Measurements from ENCODE around the gene FHIT. TPM values are rescaled to one million over a fixed set of nuclear protein-coding genes. Genes with fewer than 3 reads are reported as not detected.

The FHIT gene
- total and polyA plus RNA-seq, 2 of the 4 experiments (the other 2 are of a cell fraction), result 0.07 TPM; not detected in 1

DNA sequence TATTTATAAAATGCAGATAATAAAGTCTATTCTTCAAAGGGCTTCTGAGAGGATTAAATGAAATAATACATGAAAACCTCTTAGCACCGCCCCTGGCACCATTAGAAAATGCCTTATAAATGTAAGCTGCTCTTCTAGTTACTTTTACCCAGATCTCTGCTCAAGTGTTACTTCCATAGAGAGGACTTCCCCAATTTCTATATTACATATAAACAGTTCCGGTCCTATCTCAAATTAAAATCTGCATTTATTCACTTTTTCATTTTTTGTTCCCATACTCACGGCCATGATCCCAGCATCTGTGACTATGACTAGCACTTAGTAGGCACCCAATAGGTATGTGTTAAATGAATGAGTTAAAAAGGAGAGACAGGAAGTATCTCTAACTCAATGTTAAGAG, 1310.5 kb downstream of the FHIT start:
- H3K14ac ChIP-seq (replicated peaks; ENCODE audit: low read depth, low read length), result no peak overlapping the region
- CTCF ChIA-PET, result interaction anchor here (0.9 kb wide), 1 partner anchor 25 kb away, joined by 3 read pairs; no protein-coding TSS in a partner anchor
- ATAC-seq (ENCODE audit: low read depth), result no peak

More for the DNA sequence above, 1310.5 kb downstream of the FHIT start:
- Histone ChIP-seq H3K18ac (ENCODE audit: low read depth, low read length) (no peak overlapping the region), H4K20me1 (ENCODE audit: insufficient read depth, low read length) (no peaks in the 10 kb centered on the region), H2AK9ac (replicated peaks; ENCODE audit: low read depth, low read length, poor library complexity) (no peak overlapping the region), H2BK5ac (ENCODE audit: low read depth, low read length, poor library complexity, severe bottlenecking) (no peak overlapping the region), H3K4me1 (ENCODE audit: control insufficient read depth, insufficient read depth, low read length) (no peaks in the 10 kb centered on the region), H2BK20ac (ENCODE audit: low read depth, low read length) (no peak overlapping the region), H3K23ac (ENCODE audit: low read depth, low read length) (no peak overlapping the region), H3K79me1 (ENCODE audit: low read depth in 1 of 2, low read length in 2 of 2) (no peaks in the 10 kb centered on the region), H3K27ac (ENCODE audit: insufficient read depth, low read length) (no peak overlapping the region), H3K9ac (ENCODE audit: low read depth, low read length) (no peak overlapping the region), H3K4me3 (ENCODE audit: insufficient read depth, low read depth, low read length) (no peak overlapping the region), H3K4me2 (ENCODE audit: low read depth, low read length) (no peak overlapping the region), H4K8ac (ENCODE audit: low read depth in 2 of 2, low read length in 2 of 2) (no peak overlapping the region), H4K5ac (ENCODE audit: low read depth, low read length) (no peak overlapping the region), H3K9me1 (ENCODE audit: insufficient read depth, low read length) (no peaks in the 10 kb centered on the region), H2AK5ac (ENCODE audit: low read depth, low read length) (no peak overlapping the region), H3K27me3 (ENCODE audit: control insufficient read depth, insufficient read depth, low read length) (no peaks in the 10 kb centered on the region), H3K4ac (ENCODE audit: low read depth, low read length) (no peak overlapping the region), H2AFZ (replicated peaks; ENCODE audit: low read length, poor library complexity) (no peak overlapping the region), H3K36me3 (ENCODE audit: control insufficient read depth, insufficient read depth, low read length) (no peaks in the 10 kb centered on the region), H2BK15ac (ENCODE audit: low read depth, low read length) (no peak overlapping the region), H4K91ac (ENCODE audit: insufficient read depth, low read depth, low read length) (no peak overlapping the region), H3K56ac (ENCODE audit: extremely low read depth, insufficient read depth, low read length) (no peak overlapping the region), H2BK120ac (ENCODE audit: low read depth, low read length) (no peak overlapping the region), H3K9me3 (ENCODE audit: control insufficient read depth, insufficient read depth, low read length) (no peaks in the 10 kb centered on the region)
- POLR2A ChIA-PET (ENCODE audit: unreplicated experiment), result no interaction called here
- WGBS, 2 experiments (ENCODE audit: extremely low coverage in 2 of 2, insufficient read length in 1 of 2), result 80% methylated on average over 1 of the region's 3 CpGs; no CpG with 5 or more reads in 1 of the 2 experiments
- intact Hi-C loops (cut with micrococcal nuclease) (no loop called here), dilution Hi-C loops (cut with HindIII; ENCODE audit: low sequenced_read_pairs, unreplicated experiment) (no loop called here), in situ Hi-C loops (cut with MboI; ENCODE audit: low sequenced_read_pairs) (no loop called here)
- BruUV-seq (replicated peaks), result no TSS peak
- DNase-seq, result no peak
- TF ChIP-seq MAFK (IDR thresholded peaks at IDR 0.05; ENCODE audit: low read depth, low read length) (no peak), NFE2L2 (IDR thresholded peaks at IDR 0.05; ENCODE audit: low read depth, low read length) (no peak), MAZ (IDR thresholded peaks at IDR 0.05; ENCODE audit: borderline replicate concordance, low read depth, low read length) (no peak), RFX5 (IDR thresholded peaks at IDR 0.05; ENCODE audit: low read depth, low read length) (no peak), FOS (IDR thresholded peaks at IDR 0.05; ENCODE audit: low read depth, low read length) (no peak), SMC3 (IDR thresholded peaks at IDR 0.05; ENCODE audit: low read depth, low read length) (no peak), CHD1 (IDR thresholded peaks at IDR 0.05; ENCODE audit: low read depth, low read length) (no peak), RCOR1 (IDR thresholded peaks at IDR 0.05; ENCODE audit: insufficient replicate concordance, low read length) (no peak), RAD21 (IDR thresholded peaks at IDR 0.05; ENCODE audit: low read length) (no peak)
- TF ChIP-seq, protein P1, sequence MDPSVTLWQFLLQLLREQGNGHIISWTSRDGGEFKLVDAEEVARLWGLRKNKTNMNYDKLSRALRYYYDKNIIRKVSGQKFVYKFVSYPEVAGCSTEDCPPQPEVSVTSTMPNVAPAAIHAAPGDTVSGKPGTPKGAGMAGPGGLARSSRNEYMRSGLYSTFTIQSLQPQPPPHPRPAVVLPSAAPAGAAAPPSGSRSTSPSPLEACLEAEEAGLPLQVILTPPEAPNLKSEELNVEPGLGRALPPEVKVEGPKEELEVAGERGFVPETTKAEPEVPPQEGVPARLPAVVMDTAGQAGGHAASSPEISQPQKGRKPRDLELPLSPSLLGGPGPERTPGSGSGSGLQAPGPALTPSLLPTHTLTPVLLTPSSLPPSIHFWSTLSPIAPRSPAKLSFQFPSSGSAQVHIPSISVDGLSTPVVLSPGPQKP (IDR thresholded peaks at IDR 0.05; ENCODE audit: borderline replicate concordance, low read depth, low read length), result no peak
- TF ChIP-seq, protein P2, sequence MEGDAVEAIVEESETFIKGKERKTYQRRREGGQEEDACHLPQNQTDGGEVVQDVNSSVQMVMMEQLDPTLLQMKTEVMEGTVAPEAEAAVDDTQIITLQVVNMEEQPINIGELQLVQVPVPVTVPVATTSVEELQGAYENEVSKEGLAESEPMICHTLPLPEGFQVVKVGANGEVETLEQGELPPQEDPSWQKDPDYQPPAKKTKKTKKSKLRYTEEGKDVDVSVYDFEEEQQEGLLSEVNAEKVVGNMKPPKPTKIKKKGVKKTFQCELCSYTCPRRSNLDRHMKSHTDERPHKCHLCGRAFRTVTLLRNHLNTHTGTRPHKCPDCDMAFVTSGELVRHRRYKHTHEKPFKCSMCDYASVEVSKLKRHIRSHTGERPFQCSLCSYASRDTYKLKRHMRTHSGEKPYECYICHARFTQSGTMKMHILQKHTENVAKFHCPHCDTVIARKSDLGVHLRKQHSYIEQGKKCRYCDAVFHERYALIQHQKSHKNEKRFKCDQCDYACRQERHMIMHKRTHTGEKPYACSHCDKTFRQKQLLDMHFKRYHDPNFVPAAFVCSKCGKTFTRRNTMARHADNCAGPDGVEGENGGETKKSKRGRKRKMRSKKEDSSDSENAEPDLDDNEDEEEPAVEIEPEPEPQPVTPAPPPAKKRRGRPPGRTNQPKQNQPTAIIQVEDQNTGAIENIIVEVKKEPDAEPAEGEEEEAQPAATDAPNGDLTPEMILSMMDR (conservative IDR thresholded peaks at IDR 0.05; ENCODE audit: low read depth, low read length), result no peak
